DMS 273 (cell line): ENCODE data around the gene ITSN2.
A peak's percentile ranks its signal among the peaks of the same experiment; 100 is the strongest.

Experiments used
- DNase-seq: peaks from one replicate; lab custom pipeline; 2025; ENCODE audit not compliant: unreplicated experiment; lab: John Stamatoyannopoulos, UW

ITSN2 gene

GRCh38 chr2:24337890-24338289 lies 22.4 kb downstream of the ITSN2 start:
- peak; percentile 11 for DNase-seq

- no peak for DNase-seq
Measured at GRCh38 chr2:24336811-24337210, 23.5 kb downstream of the ITSN2 start.

GRCh38 chr2:24334245-24334633 lies 26.1 kb downstream of the ITSN2 start:
- DNase-seq = no peak

- DNase-seq = no peak
Measured at GRCh38 chr2:24332791-24333540, 27.4 kb downstream of the ITSN2 start.

GRCh38 chr2:24330161-24330560 lies 30.2 kb downstream of the ITSN2 start:
- no peak for DNase-seq

- no peak for DNase-seq
Measured at GRCh38 chr2:24329700-24330099, 30.6 kb downstream of the ITSN2 start.

- peak; percentile 32 for DNase-seq
Measured at GRCh38 chr2:24328010-24328409, 32.3 kb downstream of the ITSN2 start.

- peak; percentile 66 for DNase-seq
Measured at GRCh38 chr2:24317491-24317920, 42.8 kb downstream of the ITSN2 start.

GRCh38 chr2:24315669-24316068 lies 44.7 kb downstream of the ITSN2 start:
- no peak for DNase-seq

- no peak for DNase-seq
Measured at GRCh38 chr2:24313744-24314632, 46.3 kb downstream of the ITSN2 start.

GRCh38 chr2:24307961-24308360 lies 52.4 kb downstream of the ITSN2 start:
- DNase-seq = no peak

- no peak for DNase-seq
Measured at GRCh38 chr2:24304631-24305030, 55.7 kb downstream of the ITSN2 start.

- peak; percentile 56 for DNase-seq
Measured at GRCh38 chr2:24304098-24304497, 56.2 kb downstream of the ITSN2 start.

- no peak for DNase-seq
Measured at GRCh38 chr2:24301599-24301998, 58.7 kb downstream of the ITSN2 start.

GRCh38 chr2:24297663-24298062 lies 62.7 kb downstream of the ITSN2 start:
- DNase-seq = no peak

- DNase-seq = no peak
Measured at GRCh38 chr2:24287171-24287570, 73.2 kb downstream of the ITSN2 start.

GRCh38 chr2:24285484-24286152 lies 74.7 kb downstream of the ITSN2 start:
- DNase-seq = peak; percentile 13

GRCh38 chr2:24280645-24281044 lies 79.7 kb downstream of the ITSN2 start:
- DNase-seq = no peak

- DNase-seq = no peak
Measured at GRCh38 chr2:24280161-24280560, 80.2 kb downstream of the ITSN2 start.

- no peak for DNase-seq
Measured at GRCh38 chr2:24276349-24276899, 83.9 kb downstream of the ITSN2 start.

- no peak for DNase-seq
Measured at GRCh38 chr2:24274809-24275208, 85.5 kb downstream of the ITSN2 start.
